Heart left ventricle (tissue), 16 donors: Measurements from ENCODE around the gene MCM7. TPM values are rescaled to one million over a fixed set of nuclear protein-coding genes. Genes with fewer than 3 reads are reported as not detected.

Source experiments
- ATAC-seq, 4 donors: fragments of 200-7000 bp; cut with Tn5 transposase; one replicate each; pipeline ENCODE4 v1.9.1; 2020 to 2022; ENCODE audit warnings: moderate library complexity in 4 of 4, mild to moderate bottlenecking in 3 of 4, moderate number of reproducible peaks in 1 of 4
- DNase-seq, 5 donors: peaks; one replicate each; pipeline ENCODE4 v3.0.0-alpha.2; 2020
- H3K27ac ChIP-seq, 12 donors: fragments of 200-600 bp; sonication (generic) in 4 of 12; one replicate each; pipeline versions ENCODE4 v1.5.0 to v1.8.0; 2016 to 2022; ENCODE audit warnings: mild to moderate bottlenecking in 2 of 12
- H3K27me3 ChIP-seq, 9 donors: fragments of 200-600 bp; sonication (generic) in 2 of 9; one replicate each; pipeline versions ENCODE4 v1.5.1 to v1.8.0; 2016 to 2022; ENCODE audit warnings: mild to moderate bottlenecking in 3 of 9
- H3K36me3 ChIP-seq, 9 donors: fragments of 200-600 bp; sonication (generic) in 2 of 9; one replicate each; pipeline versions ENCODE4 v1.5.0 to v1.8.0; 2018 to 2022; ENCODE audit warnings: mild to moderate bottlenecking in 2 of 9
- H3K4me1 ChIP-seq, 12 donors: fragments of 200-600 bp; sonication (generic) in 4 of 12; one replicate each; pipeline versions ENCODE4 v1.5.0 to v1.8.0; 2016 to 2022; ENCODE audit warnings: mild to moderate bottlenecking in 3 of 12
- H3K4me3 ChIP-seq, 12 donors: fragments of 200-600 bp; sonication (generic) in 4 of 12; one replicate each; pipeline versions ENCODE4 v1.5.0 to v1.8.0; 2017 to 2022; ENCODE audit warnings: mild to moderate bottlenecking in 9 of 12, moderate library complexity in 4 of 12
- H3K9me3 ChIP-seq, 12 donors: fragments of 200-600 bp; sonication (generic) in 4 of 12; one replicate each; pipeline versions ENCODE4 v1.5.0 to v1.8.0; 2016 to 2022; ENCODE audit warnings: mild to moderate bottlenecking in 1 of 12
- CTCF ChIP-seq, 12 donors: fragments of 200-600 bp; sonication (generic) in 4 of 12; IDR thresholded peaks; one replicate each; pipeline versions ENCODE4 v1.5.0 to v1.8.0; 2018 to 2022; ENCODE audit warnings: antibody characterized with exemption in 12 of 12, mild to moderate bottlenecking in 5 of 12
- POLR2A ChIP-seq, 2 donors: fragments of 450-650 bp; IDR thresholded peaks; one replicate each; pipeline ENCODE4 v1.6.1; 2017; ENCODE audit warnings: antibody characterized with exemption in 2 of 2, mild to moderate bottlenecking in 2 of 2, moderate library complexity in 2 of 2
- WGBS, 4 donors: extraction: QIAGEN DNeasy Blood & Tissue Kit in 2 of 4; methylation state at CpG; one replicate each; pipeline versions ENCODE4 v1.1.5 to v1.1.7; 2013 to 2018; 5-methylcytosine and 5-hydroxymethylcytosine counted together
- intact Hi-C, 10 donors: fragments of 100-400 bp; cut with DNase I; formaldehyde crosslinking; loops; one replicate each; pipeline versions ENCODE4 v1.11.1 to v1.14.2; 2022
- polyA plus RNA-seq, 2 donors: library from polyadenylated mRNA; stranded (reverse); fragments of 200-250 nt; gene quantifications; one replicate each; pipeline ENCODE4 v1.2.3, GENCODE V29; 2013
- total RNA-seq, 9 donors: library from RNA; depleted of rRNA in 2 of 9; stranded (reverse); fragments of >200 nt in 2 of 9; fragmentation: NEBNext Ultra II Directional in 3 of 9; extraction: Animal tissue kit (Norgen Biotek cat#: 25700) in 3 of 9; gene quantifications; one replicate each; pipeline versions ENCODE4 v1.1.0 to v1.2.4, GENCODE V29; 2016 to 2023
- donor health status: ischemic (EF 13 %, LVEDD 7.1; RV severe dilation, severe dysfunction).
- donor health status: healthy with polysubstance abuse.
- donor health status: DM: no; HTN: yes; CAD: no.
- donor health status: DM: no; HTN: no; CAD: no.
- donor health status: ischemic (EF 25% LVEDD 6.9; RV normal size, moderate dysfunction).
- donor health status: ischemic (EF 25% LVEDD 5.7; RV mildly dilated, moderate dysfunction).
- donor health status: healthy.
- donor health status: DM: yes; HTN: yes; CAD: no.
- donor health status: ischemic (EF 35%, LVEDD 5.7; RV mildly dilated, moderate dysfunction).
- donor health status: nonischemic (EF 11% LVEDD 7.7; RV severe dilation, severe dysfunction).
- donor health status: DM: yes; HTN: yes; CAD: no.
- donor health status: PGD.
- donor health status: ischemic (EF 29% LVEDD 5.4; RV normal size, mild dysfunction).
- donor health status: nonischemic (EF 23%, LVEDD 6.1; RV moderate dilation, normal function).

MCM7 gene
- total and polyA plus RNA-seq, 11 donors: 12.8 to 34.4 (median 17.2) TPM

- Histone ChIP-seq H3K27me3 (no peaks in the 10 kb centered on the region), H3K9me3 (no peaks in the 10 kb centered on the region), H3K4me3 (no peak overlapping the region), H3K4me1 (peaks cover 0 to 40% (median 20%) of the 10 kb centered on the region in 12 donors), H3K27ac (peak overlapping the region in 2 of 12 donors; percentile 67 to 85), H3K36me3 (peaks cover 0 to 22% (median 20%) of the 10 kb centered on the region in 9 donors)
- WGBS, 4 donors: 73 to 79% (median 75%) methylated on average over 10 of the region's 10 CpGs
- DNase-seq (no peak), ATAC-seq (no peak)
- TF ChIP-seq CTCF (IDR thresholded peaks at IDR 0.05): no peak
- no peak for TF ChIP-seq POLR2A (IDR thresholded peaks at IDR 0.05)
- intact Hi-C loops: loop anchor here in 4 of 10 donors (5.0 to 10.0 kb wide), 2 partner anchors 40 to 172 kb away; partner anchors contain the start of genes TRIM4 (in 3 of the 4) and MBLAC1 (in 1 of the 4)
These were observed 14.0 kb downstream of the MCM7 start for GRCh38 chr7:100087055-100087750.

GRCh38 chr7:100085515-100085914 is 15.7 kb downstream of the MCM7 start:
- Histone ChIP-seq H3K4me3 (no peak overlapping the region), H3K36me3 (peaks cover 0 to 5% (median 3%) of the 10 kb centered on the region in 9 donors), H3K27ac (no peak overlapping the region), H3K4me1 (peaks cover 0 to 49% (median 25%) of the 10 kb centered on the region in 12 donors), H3K9me3 (no peaks in the 10 kb centered on the region), H3K27me3 (no peaks in the 10 kb centered on the region)
- no peak for DNase-seq
- TF ChIP-seq POLR2A (IDR thresholded peaks at IDR 0.05) (no peak), CTCF (IDR thresholded peaks at IDR 0.05) (no peak)
- WGBS, 4 donors: 58 to 66% (median 64%) methylated on average over 3 of the region's 3 CpGs
- no peak for ATAC-seq
- intact Hi-C loops: loop anchor here in 4 of 10 donors (5.0 to 10.0 kb wide), 2 partner anchors 42 to 171 kb away; partner anchors contain the start of genes TRIM4 (in 3 of the 4) and MBLAC1 (in 1 of the 4)

- Histone ChIP-seq H3K4me3 (peak overlapping the region in 3 of 12 donors; percentile 75 to 97 (median 80)), H3K4me1 (peaks cover 0 to 53% (median 28%) of the 10 kb centered on the region in 12 donors), H3K9me3 (no peaks in the 10 kb centered on the region), H3K27ac (peak overlapping the region in 9 of 12 donors; percentile 77 to 95 (median 80)), H3K36me3 (peaks cover 0 to 20% (median 14%) of the 10 kb centered on the region in 9 donors), H3K27me3 (no peaks in the 10 kb centered on the region)
- intact Hi-C loops: loop anchor here in 7 of 10 donors (2.0 to 10.0 kb wide), 6 partner anchors 18 to 168 kb away; partner anchors contain the start of genes TRIM4 (in 4 of the 7), AP4M1 (in 1 of the 7), AZGP1 (in 1 of the 7) and MCM7 (in 1 of the 7)
- ATAC-seq: no peak
- TF ChIP-seq POLR2A (IDR thresholded peaks at IDR 0.05) (no peak), CTCF (IDR thresholded peaks at IDR 0.05) (no peak)
- DNase-seq: no peak
- 47 to 64% (median 59%) methylated on average over 4 of the region's 4 CpGs for WGBS, 4 donors
These were observed 18.2 kb downstream of the MCM7 start for GRCh38 chr7:100082978-100083377.

- Histone ChIP-seq H3K4me3 (peak within 1 kb of the TSS; percentile 75 to 100 (median 88)), H3K36me3 (peaks cover 0 to 34% (median 24%) of the 10 kb centered on the region in 9 donors), H3K4me1 (peaks cover 0 to 48% (median 28%) of the 10 kb centered on the region in 12 donors), H3K9me3 (no peaks in the 10 kb centered on the region), H3K27ac (peak within 1 kb of the TSS; percentile 77 to 95 (median 86)), H3K27me3 (no peaks in the 10 kb centered on the region)
- intact Hi-C loops: loop anchor here in 7 of 10 donors (1.0 to 10.0 kb wide), 11 partner anchors 19 to 167 kb away; partner anchors contain the start of genes TRIM4 (in 5 of the 7), AP4M1 (in 1 of the 7), AZGP1 (in 1 of the 7) and MCM7 (in 1 of the 7)
- 0 to 1% (median 1%) methylated on average over 35 to 55 of the region's 55 CpGs for WGBS, 4 donors
- peak; percentile 5 to 64 for TF ChIP-seq POLR2A (IDR thresholded peaks at IDR 0.05)
- peak; percentile 91 to 99 (median 96) for TF ChIP-seq CTCF (IDR thresholded peaks at IDR 0.05)
- DNase-seq (peak; percentile 98 to 99 (median 99)), ATAC-seq (peak; percentile 95 to 98 (median 96))
These were observed 19.6 kb downstream of the MCM7 start, which contains the start of gene ZNF3 for GRCh38 chr7:100081535-100082102. ZNF3 (minus strand) TSS chr7:100081723; CDS start chr7:100077357, 4,366 bp downstream.
